OCI-LY3 (cell line): ENCODE measurements around the gene ATF6.

Experiments used
- EZH2phosphoT487 ChIP-seq: fragments of 200-600 bp; shearing (Covaris generic); IDR thresholded peaks from 2 replicates; pipeline ENCODE4 v1.6.1; 2018; ENCODE audit warnings: antibody characterized with exemption, mixed run types, low read depth
- TF ChIP-seq, protein P1 (sequence below): fragments of 200-600, 300-600 bp; sonication (generic); IDR thresholded peaks from 2 replicates; pipeline ENCODE4 v1.5.1; 2014; ENCODE audit warnings: antibody characterized with exemption, low read length, low read depth

DNA sequence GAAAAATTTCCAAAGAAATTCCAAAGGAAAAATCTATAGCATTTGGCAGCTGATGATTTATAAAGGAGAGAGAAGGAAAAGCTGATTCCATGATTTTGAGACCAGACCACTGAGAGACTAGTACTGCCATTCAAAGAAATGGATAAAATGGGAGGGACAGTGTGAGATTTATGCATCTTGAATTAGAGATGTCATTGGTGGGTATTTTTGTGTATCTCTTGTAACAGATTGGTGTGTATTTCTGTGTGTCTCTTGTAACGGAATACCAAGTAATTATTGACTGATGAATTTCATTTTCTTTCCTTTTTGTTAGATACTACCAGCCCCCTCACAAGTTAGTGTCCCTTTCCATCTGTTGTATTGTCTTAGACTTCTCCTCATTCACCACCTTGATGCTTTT, 155.4 kb downstream of the ATF6 start:
- TF ChIP-seq, protein P1, sequence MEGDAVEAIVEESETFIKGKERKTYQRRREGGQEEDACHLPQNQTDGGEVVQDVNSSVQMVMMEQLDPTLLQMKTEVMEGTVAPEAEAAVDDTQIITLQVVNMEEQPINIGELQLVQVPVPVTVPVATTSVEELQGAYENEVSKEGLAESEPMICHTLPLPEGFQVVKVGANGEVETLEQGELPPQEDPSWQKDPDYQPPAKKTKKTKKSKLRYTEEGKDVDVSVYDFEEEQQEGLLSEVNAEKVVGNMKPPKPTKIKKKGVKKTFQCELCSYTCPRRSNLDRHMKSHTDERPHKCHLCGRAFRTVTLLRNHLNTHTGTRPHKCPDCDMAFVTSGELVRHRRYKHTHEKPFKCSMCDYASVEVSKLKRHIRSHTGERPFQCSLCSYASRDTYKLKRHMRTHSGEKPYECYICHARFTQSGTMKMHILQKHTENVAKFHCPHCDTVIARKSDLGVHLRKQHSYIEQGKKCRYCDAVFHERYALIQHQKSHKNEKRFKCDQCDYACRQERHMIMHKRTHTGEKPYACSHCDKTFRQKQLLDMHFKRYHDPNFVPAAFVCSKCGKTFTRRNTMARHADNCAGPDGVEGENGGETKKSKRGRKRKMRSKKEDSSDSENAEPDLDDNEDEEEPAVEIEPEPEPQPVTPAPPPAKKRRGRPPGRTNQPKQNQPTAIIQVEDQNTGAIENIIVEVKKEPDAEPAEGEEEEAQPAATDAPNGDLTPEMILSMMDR: no peak
- TF ChIP-seq EZH2phosphoT487: no peak
